ENCODE results near the gene C17orf75.

Gene C17orf75

GRCh38 chr17:32302860-32303649, 38.9 kb downstream of the C17orf75 start:
- H3K36me3 ChIP-seq (replicated peaks; ENCODE audit: low read depth, low read length), result no peaks in the 10 kb centered on the region
- no peaks in the 10 kb centered on the region for H3K79me2 ChIP-seq (ENCODE audit: low read length)
- H3K4me2 ChIP-seq (ENCODE audit: low read length), result no peak overlapping the region
- H3K4me1 ChIP-seq (ENCODE audit: low read length), result no peaks in the 10 kb centered on the region
- H3K27me3 ChIP-seq (ENCODE audit: low read depth, low read length), result peaks cover 39% of the 10 kb centered on the region
- H4K20me1 ChIP-seq (ENCODE audit: insufficient read depth, low read length), result no peaks in the 10 kb centered on the region
- no peak overlapping the region for H2AFZ ChIP-seq (ENCODE audit: low read depth, low read length)
- H3K9me3 ChIP-seq (ENCODE audit: insufficient read depth, low read length), result no peaks in the 10 kb centered on the region
- H3K9ac ChIP-seq (ENCODE audit: low read length), result no peak overlapping the region
- H3K4me3 ChIP-seq (ENCODE audit: low read length), result no peak overlapping the region
- no peak overlapping the region for H3K27ac ChIP-seq (ENCODE audit: low read length)
- TF ChIP-seq CTCF (IDR thresholded peaks at IDR 0.05; ENCODE audit: low read depth, low read length) (no peak), EZH2phosphoT487 (IDR thresholded peaks at IDR 0.05; ENCODE audit: low read depth) (no peak)

- no peaks in the 10 kb centered on the region for H4K20me1 ChIP-seq (ENCODE audit: insufficient read depth, low read length)
- no peak overlapping the region for H3K4me3 ChIP-seq (ENCODE audit: low read length)
- H3K4me1 ChIP-seq (ENCODE audit: low read length), result no peaks in the 10 kb centered on the region
- H2AFZ ChIP-seq (ENCODE audit: low read depth, low read length), result no peak overlapping the region
- peaks cover 33% of the 10 kb centered on the region for H3K27me3 ChIP-seq (ENCODE audit: low read depth, low read length)
- no peaks in the 10 kb centered on the region for H3K36me3 ChIP-seq (replicated peaks; ENCODE audit: low read depth, low read length)
- no peak for TF ChIP-seq EZH2phosphoT487 (IDR thresholded peaks at IDR 0.05; ENCODE audit: low read depth)
- no peak for TF ChIP-seq CTCF (IDR thresholded peaks at IDR 0.05; ENCODE audit: low read depth, low read length)
- H3K4me2 ChIP-seq (ENCODE audit: low read length), result no peak overlapping the region
- H3K9ac ChIP-seq (ENCODE audit: low read length), result no peak overlapping the region
- H3K27ac ChIP-seq (ENCODE audit: low read length), result no peak overlapping the region
- H3K79me2 ChIP-seq (ENCODE audit: low read length), result no peaks in the 10 kb centered on the region
- no peaks in the 10 kb centered on the region for H3K9me3 ChIP-seq (ENCODE audit: insufficient read depth, low read length)
Measured at GRCh38 chr17:32302037-32302436, 39.9 kb downstream of the C17orf75 start.

GRCh38 chr17:32299580-32300164, 42.3 kb downstream of the C17orf75 start:
- Histone ChIP-seq H3K4me3 (ENCODE audit: low read length) (no peak overlapping the region), H3K4me2 (ENCODE audit: low read length) (no peak overlapping the region), H3K36me3 (replicated peaks; ENCODE audit: low read depth, low read length) (no peaks in the 10 kb centered on the region), H4K20me1 (ENCODE audit: insufficient read depth, low read length) (no peaks in the 10 kb centered on the region), H3K9ac (ENCODE audit: low read length) (no peak overlapping the region), H2AFZ (ENCODE audit: low read depth, low read length) (no peak overlapping the region), H3K27me3 (ENCODE audit: low read depth, low read length) (peaks cover 39% of the 10 kb centered on the region), H3K9me3 (ENCODE audit: insufficient read depth, low read length) (no peaks in the 10 kb centered on the region), H3K4me1 (ENCODE audit: low read length) (peaks cover 2% of the 10 kb centered on the region; the same call in 1 of the 2 replicates), H3K79me2 (ENCODE audit: low read length) (no peaks in the 10 kb centered on the region), H3K27ac (ENCODE audit: low read length) (no peak overlapping the region)
- TF ChIP-seq CTCF (IDR thresholded peaks at IDR 0.05; ENCODE audit: low read depth, low read length) (no peak), EZH2phosphoT487 (IDR thresholded peaks at IDR 0.05; ENCODE audit: low read depth) (no peak)

- Histone ChIP-seq H3K4me3 (ENCODE audit: low read length) (no peak overlapping the region), H3K27me3 (ENCODE audit: low read depth, low read length) (peaks cover 39% of the 10 kb centered on the region), H4K20me1 (ENCODE audit: insufficient read depth, low read length) (no peaks in the 10 kb centered on the region; the same call in 1 of the 2 replicates), H3K9me3 (ENCODE audit: insufficient read depth, low read length) (no peaks in the 10 kb centered on the region), H3K4me2 (ENCODE audit: low read length) (no peak overlapping the region), H3K27ac (ENCODE audit: low read length) (no peak overlapping the region), H3K4me1 (ENCODE audit: low read length) (peaks cover 4% of the 10 kb centered on the region; the same call in 1 of the 2 replicates), H2AFZ (ENCODE audit: low read depth, low read length) (no peak overlapping the region), H3K9ac (ENCODE audit: low read length) (no peak overlapping the region), H3K36me3 (replicated peaks; ENCODE audit: low read depth, low read length) (no peaks in the 10 kb centered on the region), H3K79me2 (ENCODE audit: low read length) (no peaks in the 10 kb centered on the region)
- TF ChIP-seq EZH2phosphoT487 (IDR thresholded peaks at IDR 0.05; ENCODE audit: low read depth) (no peak), CTCF (IDR thresholded peaks at IDR 0.05; ENCODE audit: low read depth, low read length) (no peak)
Measured at GRCh38 chr17:32298721-32299579, 43.0 kb downstream of the C17orf75 start.

Data from OCI-LY3 (cell line).